Measurements from ENCODE around the gene CCDC83.
"Not testable (repeated sequence)": the region's sequence is repeated elsewhere in the genome, so short reads cannot be mapped to it uniquely, and the experiment has no call there.

Gene CCDC83

GRCh38 chr11:85922367-85922766 is 67.2 kb downstream of the CCDC83 start:
- Histone ChIP-seq H4K8ac (ENCODE audit: low read length) (no peak overlapping the region), H3K4me2 (ENCODE audit: low read length, poor library complexity, severe bottlenecking) (no peak overlapping the region), H3K14ac (ENCODE audit: low read length in 2 of 2) (no peak overlapping the region), H2AK5ac (ENCODE audit: low read length, severe bottlenecking) (no peak overlapping the region), H3K79me1 (replicated peaks; ENCODE audit: low read length, poor library complexity, severe bottlenecking) (no peaks in the 10 kb centered on the region), H2BK5ac (ENCODE audit: low read depth, low read length, poor library complexity, severe bottlenecking) (no peak overlapping the region), H2BK15ac (ENCODE audit: low read depth, poor library complexity, severe bottlenecking) (no peak overlapping the region), H3K27ac (ENCODE audit: low read length, poor library complexity, severe bottlenecking) (no peak overlapping the region), H3K4me3 (ENCODE audit: insufficient read depth in 1 of 2, low read depth in 1 of 2, low read length in 2 of 2) (no peak overlapping the region), H2AFZ (ENCODE audit: low read depth, low read length) (no peak overlapping the region), H3K9ac (ENCODE audit: low read length) (no peak overlapping the region), H2BK12ac (ENCODE audit: low read length in 2 of 2) (no peak overlapping the region), H3K4ac (ENCODE audit: low read depth in 1 of 2, low read length in 2 of 2) (no peak overlapping the region), H3K36me3 (ENCODE audit: control insufficient read depth in 1 of 2, insufficient read depth in 2 of 2, low read depth in 1 of 2, low read length in 2 of 2) (no peaks in the 10 kb centered on the region), H4K91ac (ENCODE audit: low read length) (no peak overlapping the region), H3K4me1 (ENCODE audit: control insufficient read depth, insufficient read depth, low read depth, low read length) (no peaks in the 10 kb centered on the region), H3K23ac (ENCODE audit: low read length in 2 of 2) (no peak overlapping the region), H3K9me3 (ENCODE audit: control insufficient read depth, low read length) (no peaks in the 10 kb centered on the region), H3K27me3 (ENCODE audit: control insufficient read depth in 1 of 2, insufficient read depth in 1 of 2, low read length in 2 of 2) (peaks cover 0 to 5% of the 10 kb centered on the region in 2 experiments), H2BK120ac (ENCODE audit: low read depth, low read length) (no peak overlapping the region), H3K18ac (ENCODE audit: low read depth in 1 of 2, low read length in 2 of 2) (no peak overlapping the region)
- DNase-seq = no peak
- 97% methylated on average over 1 of the region's 1 CpG for WGBS

- Histone ChIP-seq H3K4me3 (ENCODE audit: insufficient read depth in 1 of 2, low read depth in 1 of 2, low read length in 2 of 2) (no peak overlapping the region), H3K36me3 (ENCODE audit: control insufficient read depth in 1 of 2, insufficient read depth in 2 of 2, low read depth in 1 of 2, low read length in 2 of 2) (no peaks in the 10 kb centered on the region), H3K9me3 (ENCODE audit: control insufficient read depth, low read length) (no peaks in the 10 kb centered on the region), H2BK15ac (ENCODE audit: low read depth, poor library complexity, severe bottlenecking) (no peak overlapping the region), H3K4me2 (ENCODE audit: low read length, poor library complexity, severe bottlenecking) (no peak overlapping the region), H2BK12ac (ENCODE audit: low read length in 2 of 2) (no peak overlapping the region), H3K23ac (ENCODE audit: low read length in 2 of 2) (no peak overlapping the region), H3K18ac (ENCODE audit: low read depth in 1 of 2, low read length in 2 of 2) (no peak overlapping the region), H2BK5ac (ENCODE audit: low read depth, low read length, poor library complexity, severe bottlenecking) (no peak overlapping the region), H2AFZ (ENCODE audit: low read depth, low read length) (no peak overlapping the region), H4K91ac (ENCODE audit: low read length) (no peak overlapping the region), H3K27ac (ENCODE audit: low read length, poor library complexity, severe bottlenecking) (no peak overlapping the region), H3K4ac (ENCODE audit: low read depth in 1 of 2, low read length in 2 of 2) (no peak overlapping the region), H3K27me3 (ENCODE audit: control insufficient read depth in 1 of 2, insufficient read depth in 1 of 2, low read length in 2 of 2) (peaks cover 0 to 5% of the 10 kb centered on the region in 2 experiments), H3K4me1 (ENCODE audit: control insufficient read depth, insufficient read depth, low read depth, low read length) (no peaks in the 10 kb centered on the region), H3K14ac (ENCODE audit: low read length in 2 of 2) (no peak overlapping the region), H3K79me1 (replicated peaks; ENCODE audit: low read length, poor library complexity, severe bottlenecking) (no peaks in the 10 kb centered on the region), H4K8ac (ENCODE audit: low read length) (no peak overlapping the region), H2AK5ac (ENCODE audit: low read length, severe bottlenecking) (no peak overlapping the region), H2BK120ac (ENCODE audit: low read depth, low read length) (no peak overlapping the region), H3K9ac (ENCODE audit: low read length) (no peak overlapping the region)
- 90% methylated on average over 1 of the region's 1 CpG for WGBS
- no peak for DNase-seq
These were observed 68.3 kb downstream of the CCDC83 start for GRCh38 chr11:85923455-85923854.

- not testable (repeated sequence) for H3K18ac ChIP-seq (ENCODE audit: low read depth in 1 of 2, low read length in 2 of 2); H3K14ac ChIP-seq (ENCODE audit: low read length in 2 of 2); H3K9me3 ChIP-seq (ENCODE audit: control insufficient read depth, low read length); H2AFZ ChIP-seq (ENCODE audit: low read depth, low read length); H3K4ac ChIP-seq (ENCODE audit: low read depth in 1 of 2, low read length in 2 of 2); H3K27me3 ChIP-seq (ENCODE audit: control insufficient read depth in 1 of 2, insufficient read depth in 1 of 2, low read length in 2 of 2); H3K9ac ChIP-seq (ENCODE audit: low read length); H2BK15ac ChIP-seq (ENCODE audit: low read depth, poor library complexity, severe bottlenecking); H2BK5ac ChIP-seq (ENCODE audit: low read depth, low read length, poor library complexity, severe bottlenecking); DNase-seq; H3K36me3 ChIP-seq (ENCODE audit: control insufficient read depth in 1 of 2, insufficient read depth in 2 of 2, low read depth in 1 of 2, low read length in 2 of 2); H3K79me1 ChIP-seq (replicated peaks; ENCODE audit: low read length, poor library complexity, severe bottlenecking); H3K4me3 ChIP-seq (ENCODE audit: insufficient read depth in 1 of 2, low read depth in 1 of 2, low read length in 2 of 2); H3K23ac ChIP-seq (ENCODE audit: low read length in 2 of 2); H2AK5ac ChIP-seq (ENCODE audit: low read length, severe bottlenecking); H4K8ac ChIP-seq (ENCODE audit: low read length); H3K4me2 ChIP-seq (ENCODE audit: low read length, poor library complexity, severe bottlenecking); H3K4me1 ChIP-seq (ENCODE audit: control insufficient read depth, insufficient read depth, low read depth, low read length); H2BK120ac ChIP-seq (ENCODE audit: low read depth, low read length); H3K27ac ChIP-seq (ENCODE audit: low read length, poor library complexity, severe bottlenecking); H2BK12ac ChIP-seq (ENCODE audit: low read length in 2 of 2); H4K91ac ChIP-seq (ENCODE audit: low read length)
- no CpG with 5 or more reads among the region's 2 CpGs for WGBS
These were observed 71.6 kb downstream of the CCDC83 start for GRCh38 chr11:85926653-85927214.

- H3K9ac ChIP-seq (ENCODE audit: low read length) = no peak overlapping the region
- WGBS = 84% methylated on average over 6 of the region's 11 CpGs
- no peak overlapping the region for H2BK15ac ChIP-seq (ENCODE audit: low read depth, poor library complexity, severe bottlenecking)
These were observed 75.7 kb downstream of the CCDC83 start for GRCh38 chr11:85930879-85931366.

More at GRCh38 chr11:85930879-85931366, 75.7 kb downstream of the CCDC83 start:
- no peak overlapping the region for H3K27ac ChIP-seq (ENCODE audit: low read length, poor library complexity, severe bottlenecking)
- no peak overlapping the region for H3K18ac ChIP-seq (ENCODE audit: low read depth in 1 of 2, low read length in 2 of 2)
- H3K36me3 ChIP-seq (ENCODE audit: control insufficient read depth in 1 of 2, insufficient read depth in 2 of 2, low read depth in 1 of 2, low read length in 2 of 2) = peaks cover 0 to 7% of the 10 kb centered on the region in 2 experiments
- no peak overlapping the region for H4K91ac ChIP-seq (ENCODE audit: low read length)
- H3K23ac ChIP-seq (ENCODE audit: low read length in 2 of 2) = no peak overlapping the region
- no peaks in the 10 kb centered on the region for H3K4me1 ChIP-seq (ENCODE audit: control insufficient read depth, insufficient read depth, low read depth, low read length)
- no peak for DNase-seq
- no peak overlapping the region for H2AFZ ChIP-seq (ENCODE audit: low read depth, low read length)
- H3K79me1 ChIP-seq (replicated peaks; ENCODE audit: low read length, poor library complexity, severe bottlenecking) = no peaks in the 10 kb centered on the region
- no peak overlapping the region for H2AK5ac ChIP-seq (ENCODE audit: low read length, severe bottlenecking)
- no peak overlapping the region for H3K14ac ChIP-seq (ENCODE audit: low read length in 2 of 2)
- H3K9me3 ChIP-seq (ENCODE audit: control insufficient read depth, low read length) = peaks cover 3% of the 10 kb centered on the region
- H3K4me2 ChIP-seq (ENCODE audit: low read length, poor library complexity, severe bottlenecking) = no peak overlapping the region
- H3K4me3 ChIP-seq (ENCODE audit: insufficient read depth in 1 of 2, low read depth in 1 of 2, low read length in 2 of 2) = no peak overlapping the region
- H2BK12ac ChIP-seq (ENCODE audit: low read length in 2 of 2) = no peak overlapping the region
- no peaks in the 10 kb centered on the region for H3K27me3 ChIP-seq (ENCODE audit: control insufficient read depth in 1 of 2, insufficient read depth in 1 of 2, low read length in 2 of 2)
- H2BK120ac ChIP-seq (ENCODE audit: low read depth, low read length) = no peak overlapping the region
- H4K8ac ChIP-seq (ENCODE audit: low read length) = no peak overlapping the region
- H3K4ac ChIP-seq (ENCODE audit: low read depth in 1 of 2, low read length in 2 of 2) = no peak overlapping the region
- H2BK5ac ChIP-seq (ENCODE audit: low read depth, low read length, poor library complexity, severe bottlenecking) = no peak overlapping the region

Data from mesenchymal stem cell (in vitro differentiated cells and primary cell).